SK-N-SH (cell line): Measurements from ENCODE around the gene CX3CL1.

Source experiments
- CHD2 ChIP-seq: fragments of 150-350 bp; IDR thresholded peaks from 2 replicates; pipeline ENCODE4 v1.6.1; 2018; ENCODE audit warnings: low read length; ENCODE audit not compliant: partially characterized antibody
- CTCF ChIP-seq: fragments of 200-600 bp; sonication (generic); IDR thresholded peaks from 2 replicates; pipeline ENCODE4 v1.6.1; 2017; ENCODE audit warnings: antibody characterized with exemption, mild to moderate bottlenecking, moderate library complexity
- MAX ChIP-seq: IDR thresholded peaks from 2 replicates; pipeline ENCODE4 v1.4.0; 2012; ENCODE audit warnings: low read depth
- NRF1 ChIP-seq: IDR thresholded peaks from 2 replicates; pipeline ENCODE4 v1.6.1; 2012; ENCODE audit warnings: low read depth, mild to moderate bottlenecking, low read length
- POLR2AphosphoS5 ChIP-seq: IDR thresholded peaks from 2 replicates; pipeline ENCODE4 v1.6.1; 2012; ENCODE audit warnings: low read depth, low read length
- RFX5 ChIP-seq: IDR thresholded peaks from 2 replicates; pipeline ENCODE4 v1.6.1; 2012; ENCODE audit warnings: mild to moderate bottlenecking, improper control_type of control experiment, low read length
- TAF1 ChIP-seq: IDR thresholded peaks from 2 replicates; pipeline ENCODE4 v1.6.1; 2012; ENCODE audit warnings: low read depth, mild to moderate bottlenecking, low read length, moderate library complexity, borderline replicate concordance

GRCh38 chr16:57382535-57383275 lies 10.4 kb downstream of the CX3CL1 start:
- TF ChIP-seq POLR2AphosphoS5 (no peak), RFX5 (no peak), TAF1 (no peak), CTCF (no peak; the same call in 1 of the 2 replicates), NRF1 (no peak), CHD2 (no peak), MAX (no peak)
